HEK293 (cell line): ENCODE data around the gene SOX9.
A peak's percentile ranks its signal among the peaks of the same experiment; 100 is the strongest.
"Not testable (repeated sequence)": the region's sequence is repeated elsewhere in the genome, so short reads cannot be mapped to it uniquely, and the experiment has no call there.

ENCODE experiments used
- CTCF ChIA-PET: fragments of 350-600 bp; formaldehyde crosslinking; extraction: SDS; loops from one replicate; lab custom pipeline; 2021; ENCODE audit warnings: antibody characterized with exemption; lab: Yijun Ruan, JAX
- POLR2A ChIA-PET: fragments of 300-600 bp; formaldehyde crosslinking; extraction: SDS; loops from one replicate; lab custom pipeline; 2020; ENCODE audit warnings: antibody characterized with exemption, inconsistent platforms; lab: Yijun Ruan, JAX
- H3K27ac ChIP-seq: fragments of 200-500 bp; sonication (Bioruptor generic); 2 replicates; pipeline ENCODE4 v1.5.1; 2014; ENCODE audit warnings: low read depth, low read length, control low read depth, inconsistent platforms; ENCODE audit errors: extremely low read depth
- H3K36me3 ChIP-seq, 2 experiments: fragments of 200-500 bp in 1 of 2; sonication (Bioruptor generic) in 1 of 2; 1 replicate in 1 of 2; 2 replicates in 1 of 2; pipeline ENCODE4 v1.5.1; 2014 to 2017; ENCODE audit warnings: inconsistent platforms in 2 of 2, low read length in 2 of 2; ENCODE audit not compliant: control insufficient read depth in 2 of 2, insufficient read depth in 1 of 2
- H3K4me1 ChIP-seq: fragments of 200-500 bp; sonication (Bioruptor generic); 2 replicates; pipeline ENCODE4 v1.5.1; 2014; ENCODE audit warnings: mild to moderate bottlenecking, low read length, inconsistent platforms; ENCODE audit not compliant: control insufficient read depth, insufficient read depth
- H3K4me3 ChIP-seq: 2 replicates; pipeline ENCODE4 v1.5.1; 2011; ENCODE audit warnings: low read depth, mild to moderate bottlenecking, control low read depth, low read length, moderate library complexity
- H3K9me3 ChIP-seq: fragments of 200-500 bp; sonication (Bioruptor generic); 2 replicates; pipeline ENCODE4 v1.5.1; 2014; ENCODE audit warnings: low read depth, low read length, inconsistent platforms; ENCODE audit not compliant: control insufficient read depth, insufficient read depth
- KLF1 ChIP-seq: fragments of 450-650 bp; formaldehyde crosslinking; IDR thresholded peaks from 2 replicates; pipeline ENCODE4 v1.5.1; 2016; ENCODE audit warnings: missing biosample characterization, missing genetic modification characterization
- OSR2 ChIP-seq: fragments of 450-650 bp; formaldehyde crosslinking; IDR thresholded peaks from 2 replicates; pipeline ENCODE4 v1.5.1; 2016; ENCODE audit warnings: missing biosample characterization, missing genetic modification characterization
- SALL2 ChIP-seq: fragments of 450-650 bp; formaldehyde crosslinking; IDR thresholded peaks from 2 replicates; pipeline ENCODE4 v1.5.0; 2017; ENCODE audit warnings: missing biosample characterization, mild to moderate bottlenecking, missing genetic modification characterization, borderline replicate concordance
- TSHZ1 ChIP-seq: fragments of 450-650 bp; formaldehyde crosslinking; IDR thresholded peaks from 2 replicates; pipeline ENCODE4 v1.5.1; 2016; ENCODE audit warnings: missing biosample characterization, missing genetic modification characterization, borderline replicate concordance
- ZBTB20 ChIP-seq: fragments of 450-650 bp; formaldehyde crosslinking; IDR thresholded peaks from 2 replicates; pipeline ENCODE4 v1.5.1; 2016; ENCODE audit warnings: missing biosample characterization, missing genetic modification characterization
- ZBTB26 ChIP-seq: fragments of 450-650 bp; formaldehyde crosslinking; optimal IDR thresholded peaks from 2 replicates; pipeline ENCODE3; 2016; ENCODE audit warnings: missing biosample characterization, mild to moderate bottlenecking, missing genetic modification characterization
- ZBTB7A ChIP-seq: fragments of 450-650 bp; formaldehyde crosslinking; IDR thresholded peaks from 2 replicates; pipeline ENCODE4 v1.5.1; 2016; ENCODE audit warnings: low read depth, missing biosample characterization, missing genetic modification characterization
- ZFP69B ChIP-seq: fragments of 450-650 bp; formaldehyde crosslinking; IDR thresholded peaks from 2 replicates; pipeline ENCODE4 v1.5.1; 2016; ENCODE audit warnings: missing biosample characterization, missing genetic modification characterization
- ZNF112 ChIP-seq: fragments of 450-650 bp; formaldehyde crosslinking; IDR thresholded peaks from 2 replicates; pipeline ENCODE4 v1.5.0; 2017; ENCODE audit warnings: missing biosample characterization, missing genetic modification characterization
- ZNF239 ChIP-seq: fragments of 450-650 bp; formaldehyde crosslinking; IDR thresholded peaks from 2 replicates; pipeline ENCODE4 v1.5.1; 2016; ENCODE audit warnings: missing biosample characterization, missing genetic modification characterization
- ZNF324 ChIP-seq: fragments of 450-650 bp; formaldehyde crosslinking; IDR thresholded peaks from 2 replicates; pipeline ENCODE4 v1.5.1; 2016; ENCODE audit warnings: missing biosample characterization, missing genetic modification characterization
- ZNF366 ChIP-seq: fragments of 450-650 bp; formaldehyde crosslinking; conservative IDR thresholded peaks from 2 replicates; pipeline ENCODE4 v1.5.1; 2016; ENCODE audit warnings: missing biosample characterization, missing genetic modification characterization
- ZNF423 ChIP-seq: fragments of 450-650 bp; formaldehyde crosslinking; IDR thresholded peaks from 2 replicates; pipeline ENCODE4 v1.5.1; 2016; ENCODE audit warnings: missing biosample characterization, missing genetic modification characterization
- ZNF473 ChIP-seq: fragments of 450-650 bp; formaldehyde crosslinking; IDR thresholded peaks from 2 replicates; pipeline ENCODE4 v1.5.1; 2017; ENCODE audit warnings: missing biosample characterization, missing genetic modification characterization
- ZNF510 ChIP-seq: fragments of 450-650 bp; formaldehyde crosslinking; IDR thresholded peaks from 2 replicates; pipeline ENCODE4 v1.5.1; 2018; ENCODE audit warnings: mild to moderate bottlenecking, missing genetic modification characterization, missing biosample characterization; ENCODE audit not compliant: insufficient replicate concordance
- ZNF518A ChIP-seq: fragments of 450-650 bp; formaldehyde crosslinking; conservative IDR thresholded peaks from 2 replicates; pipeline ENCODE4 v1.5.1; 2016; ENCODE audit warnings: low read depth, missing biosample characterization, missing genetic modification characterization
- ZNF521 ChIP-seq: fragments of 450-650 bp; formaldehyde crosslinking; IDR thresholded peaks from 2 replicates; pipeline ENCODE4 v1.5.1; 2017; ENCODE audit warnings: missing biosample characterization, mild to moderate bottlenecking, missing genetic modification characterization
- ZNF610 ChIP-seq: fragments of 450-650 bp; formaldehyde crosslinking; IDR thresholded peaks from 2 replicates; pipeline ENCODE4 v1.5.1; 2016; ENCODE audit warnings: missing biosample characterization, missing genetic modification characterization, borderline replicate concordance
- ZNF624 ChIP-seq: fragments of 450-650 bp; formaldehyde crosslinking; IDR thresholded peaks from 2 replicates; pipeline ENCODE4 v1.5.1; 2017; ENCODE audit warnings: missing biosample characterization, missing genetic modification characterization
- ZNF747 ChIP-seq: fragments of 450-650 bp; formaldehyde crosslinking; IDR thresholded peaks from 2 replicates; pipeline ENCODE4 v1.5.1; 2016; ENCODE audit warnings: missing biosample characterization, missing genetic modification characterization
- ZNF830 ChIP-seq: fragments of 450-650 bp; IDR thresholded peaks from 2 replicates; pipeline ENCODE4 v1.5.0; 2018; ENCODE audit warnings: missing biosample characterization, missing genetic modification characterization, low read depth, mild to moderate bottlenecking, moderate library complexity
- ZNF843 ChIP-seq: fragments of 450-650 bp; formaldehyde crosslinking; IDR thresholded peaks from 2 replicates; pipeline ENCODE4 v1.5.1; 2016; ENCODE audit warnings: missing biosample characterization, missing genetic modification characterization
- ZXDB ChIP-seq: fragments of 450-650 bp; formaldehyde crosslinking; IDR thresholded peaks from 2 replicates; pipeline ENCODE4 v1.5.1; 2016; ENCODE audit warnings: missing biosample characterization, missing genetic modification characterization

The SOX9 gene

GRCh38 chr17:72139212-72139611 lies 18.4 kb downstream of the SOX9 start:
- no peak overlapping the region for H3K4me3 ChIP-seq
- H3K36me3 ChIP-seq: no peaks in the 10 kb centered on the region
- POLR2A ChIA-PET: no interaction called here
- no peaks in the 10 kb centered on the region; the same call in 1 of the 2 replicates for H3K4me1 ChIP-seq
- H3K9me3 ChIP-seq: no peaks in the 10 kb centered on the region
- CTCF ChIA-PET: no interaction called here
- TF ChIP-seq OSR2 (tag by site-specific recombination): no peak
- TF ChIP-seq ZNF239 (tag by site-specific recombination): no peak
- TF ChIP-seq ZNF610 (tag by site-specific recombination): no peak
- no peak for TF ChIP-seq ZXDB
- no peak overlapping the region for H3K27ac ChIP-seq

- Histone ChIP-seq H3K4me3 (no peak overlapping the region), H3K4me1 (no peaks in the 10 kb centered on the region; the same call in 1 of the 2 replicates), H3K36me3 (no peaks in the 10 kb centered on the region), H3K27ac (no peak overlapping the region), H3K9me3 (no peaks in the 10 kb centered on the region)
- TF ChIP-seq ZFP69B: no peak
- no peak for TF ChIP-seq KLF1
- TF ChIP-seq ZNF112 (tag by site-specific recombination): no peak
- no peak for TF ChIP-seq ZNF830 (tag by site-specific recombination)
- no peak for TF ChIP-seq ZBTB7A
- TF ChIP-seq ZNF521 (tag by site-specific recombination): no peak
- no peak for TF ChIP-seq ZNF624
- TF ChIP-seq SALL2 (tag by site-specific recombination): no peak
- no peak for TF ChIP-seq ZNF747 (tag by site-specific recombination)
- TF ChIP-seq ZBTB26: no peak
- no peak for TF ChIP-seq ZNF843 (tag by site-specific recombination)
- TF ChIP-seq ZNF324 (tag by site-specific recombination): no peak
- no peak for TF ChIP-seq TSHZ1
- no peak for TF ChIP-seq ZNF473 (tag by site-specific recombination)
- TF ChIP-seq ZBTB20 (tag by site-specific recombination): no peak
- no peak for TF ChIP-seq ZNF366 (tag by site-specific recombination)
- TF ChIP-seq ZNF423 (tag by site-specific recombination): no peak
- CTCF ChIA-PET: no interaction called here
- POLR2A ChIA-PET: interaction anchor here (1.7 kb wide), 1 partner anchor 21 kb away, joined by 6 read pairs; the partner anchor contains the start of gene SOX9
Observed at GRCh38 chr17:72141336-72141735, 20.5 kb downstream of the SOX9 start.

- H3K4me3 ChIP-seq, H3K27ac ChIP-seq, H3K9me3 ChIP-seq, H3K4me1 ChIP-seq, H3K36me3 ChIP-seq: not testable (repeated sequence)
- CTCF ChIA-PET: interaction anchor here (0.6 kb wide), 1 partner anchor 192 kb away, joined by 3 read pairs; no protein-coding TSS in a partner anchor
- POLR2A ChIA-PET: interaction anchor here (1.8 kb wide), 1 partner anchor 21 kb away, joined by 7 read pairs; the partner anchor contains the start of gene SOX9
- TF ChIP-seq ZNF518A (tag by site-specific recombination) (peak; percentile 81), ZNF510 (tag by site-specific recombination) (peak; percentile 44)
Observed at GRCh38 chr17:72142097-72142496, 21.3 kb downstream of the SOX9 start.
